Left lung (tissue), 10 donors: ENCODE data around the gene GZMA. TPM values are rescaled to one million over a fixed set of nuclear protein-coding genes. Genes with fewer than 3 reads are reported as not detected.
"Not testable (repeated sequence)": the region's sequence is repeated elsewhere in the genome, so short reads cannot be mapped to it uniquely, and the experiment has no call there.

Experiments used
- ATAC-seq: fragments of 200-7000 bp; cut with Tn5 transposase; one replicate; pipeline ENCODE4 v1.9.1; 2020; ENCODE audit warnings: moderate library complexity
- DNase-seq, 4 donors: peaks; one replicate each; pipeline ENCODE4 v3.0.0-alpha.2; 2013 to 2020
- H3K27ac ChIP-seq, 2 donors: fragments of 200-600 bp; sonication (generic) in 1 of 2; one replicate each; pipeline versions ENCODE4 v1.5.0 to v1.8.0; 2020 to 2021
- H3K27me3 ChIP-seq, 2 donors: fragments of 200-600 bp; sonication (generic) in 1 of 2; one replicate each; pipeline versions ENCODE4 v1.5.0 to v1.8.0; 2020 to 2021
- H3K36me3 ChIP-seq, 2 donors: fragments of 200-600 bp; sonication (generic) in 1 of 2; one replicate each; pipeline versions ENCODE4 v1.5.0 to v1.8.0; 2020 to 2021
- H3K4me1 ChIP-seq, 2 donors: fragments of 200-600 bp; one replicate each; pipeline ENCODE4 v1.8.0; 2021
- H3K4me3 ChIP-seq, 2 donors: fragments of 200-600 bp; sonication (generic) in 1 of 2; one replicate each; pipeline versions ENCODE4 v1.5.0 to v1.8.0; 2020 to 2021; ENCODE audit warnings: mild to moderate bottlenecking in 1 of 2
- H3K9me3 ChIP-seq, 2 donors: fragments of 200-600 bp; sonication (generic) in 1 of 2; one replicate each; pipeline versions ENCODE4 v1.5.0 to v1.8.0; 2020 to 2021
- CTCF ChIP-seq, 2 donors: fragments of 200-600 bp; sonication (generic) in 1 of 2; IDR thresholded peaks; one replicate each; pipeline versions ENCODE4 v1.5.0 to v1.8.0; 2021; ENCODE audit warnings: antibody characterized with exemption in 2 of 2
- intact Hi-C, 2 donors: fragments of 100-400 bp; cut with DNase I; formaldehyde crosslinking; loops; one replicate each; pipeline versions ENCODE4 v1.11.2 to v1.14.2; 2022
- polyA plus RNA-seq, 6 donors: library from polyadenylated mRNA; unstranded; fragments of 120-200 nt; gene quantifications; one replicate each; pipeline ENCODE4 v1.2.1, GENCODE V29; 2013; ENCODE audit not compliant: insufficient read length in 6 of 6
- total RNA-seq, 2 donors: library from RNA; stranded (reverse); fragmentation: NEBNext Ultra II Directional; extraction: Animal tissue kit (Norgen Biotek cat#: 25700); gene quantifications; one replicate each; pipeline ENCODE4 v1.2.1, GENCODE V29; 2021
- donor health status: DM: no; HTN: yes; CAD: no.
- donor health status: DM: no; HTN: no; CAD: no.

GZMA gene
- total and polyA plus RNA-seq, 8 donors = 1.8 to 6.3 (median 3.3) TPM

GRCh38 chr5:55096861-55097260 is 5.6 kb upstream of the GZMA start:
- DNase-seq (no peak), ATAC-seq (no peak)
- Histone ChIP-seq H3K9me3 (no peaks in the 10 kb centered on the region), H3K36me3 (no peaks in the 10 kb centered on the region), H3K4me1 (no peaks in the 10 kb centered on the region), H3K4me3 (no peak overlapping the region), H3K27me3 (no peaks in the 10 kb centered on the region), H3K27ac (no peak overlapping the region)
- TF ChIP-seq CTCF (IDR thresholded peaks at IDR 0.05) = no peak
- intact Hi-C loops = no loop called here

GRCh38 chr5:55101148-55101547 is 1.3 kb upstream of the GZMA start:
- intact Hi-C loops, H3K4me3 ChIP-seq, DNase-seq, H3K27ac ChIP-seq, H3K27me3 ChIP-seq, H3K36me3 ChIP-seq, ATAC-seq, H3K4me1 ChIP-seq, H3K9me3 ChIP-seq: not testable (repeated sequence)

GRCh38 chr5:55101556-55102276 is 730 bp upstream of the GZMA start:
- ATAC-seq = no peak
- no peak for DNase-seq
- intact Hi-C loops = no loop called here
- no peaks in the 10 kb centered on the region for H3K9me3 ChIP-seq
- H3K4me1 ChIP-seq = no peaks in the 10 kb centered on the region
- no peak overlapping the region for H3K27ac ChIP-seq
- H3K4me3 ChIP-seq = no peak overlapping the region
- no peaks in the 10 kb centered on the region for H3K36me3 ChIP-seq
- no peak for TF ChIP-seq CTCF (IDR thresholded peaks at IDR 0.05)
- no peaks in the 10 kb centered on the region for H3K27me3 ChIP-seq

- TF ChIP-seq CTCF (IDR thresholded peaks at IDR 0.05) = no peak
- Histone ChIP-seq H3K27ac (no peak overlapping the region), H3K4me1 (no peaks in the 10 kb centered on the region), H3K36me3 (no peaks in the 10 kb centered on the region), H3K27me3 (no peaks in the 10 kb centered on the region), H3K9me3 (no peaks in the 10 kb centered on the region), H3K4me3 (peak overlapping the region in 1 of 2 donors; percentile 11)
- ATAC-seq (no peak), DNase-seq (no peak)
- intact Hi-C loops = no loop called here
Observed at GRCh38 chr5:55104036-55104772, 1.8 kb downstream of the GZMA start.

GRCh38 chr5:55104946-55105701 is 2.7 kb downstream of the GZMA start:
- no peaks in the 10 kb centered on the region for H3K36me3 ChIP-seq
- no peaks in the 10 kb centered on the region for H3K9me3 ChIP-seq
- no peak overlapping the region for H3K27ac ChIP-seq
- H3K27me3 ChIP-seq = no peaks in the 10 kb centered on the region
- intact Hi-C loops = no loop called here
- DNase-seq = no peak
- no peak for ATAC-seq
- peak overlapping the region in 1 of 2 donors; percentile 11 for H3K4me3 ChIP-seq
- no peak for TF ChIP-seq CTCF (IDR thresholded peaks at IDR 0.05)
- no peaks in the 10 kb centered on the region for H3K4me1 ChIP-seq

- intact Hi-C loops, DNase-seq: not testable (repeated sequence)
Observed at GRCh38 chr5:55105976-55106375, 3.5 kb downstream of the GZMA start.

More at GRCh38 chr5:55105976-55106375, 3.5 kb downstream of the GZMA start:
- not testable (repeated sequence) for H3K27ac ChIP-seq, H3K27me3 ChIP-seq, ATAC-seq, H3K9me3 ChIP-seq, H3K36me3 ChIP-seq, H3K4me1 ChIP-seq, H3K4me3 ChIP-seq
